Measurements from ENCODE around the gene GPR108. TPM values are rescaled to one million over a fixed set of nuclear protein-coding genes. Genes with fewer than 3 reads are reported as not detected.

Gene GPR108
- total and polyA plus RNA-seq, 2 of the 13 experiments (the other 11 are each of a cell fraction or from before 2014, with no cell fraction given), result 36.4 to 63.0 TPM

GRCh38 chr19:6740589-6741343 lies 3.4 kb upstream of the GPR108 start (continued):
- TF ChIP-seq, protein P1, sequence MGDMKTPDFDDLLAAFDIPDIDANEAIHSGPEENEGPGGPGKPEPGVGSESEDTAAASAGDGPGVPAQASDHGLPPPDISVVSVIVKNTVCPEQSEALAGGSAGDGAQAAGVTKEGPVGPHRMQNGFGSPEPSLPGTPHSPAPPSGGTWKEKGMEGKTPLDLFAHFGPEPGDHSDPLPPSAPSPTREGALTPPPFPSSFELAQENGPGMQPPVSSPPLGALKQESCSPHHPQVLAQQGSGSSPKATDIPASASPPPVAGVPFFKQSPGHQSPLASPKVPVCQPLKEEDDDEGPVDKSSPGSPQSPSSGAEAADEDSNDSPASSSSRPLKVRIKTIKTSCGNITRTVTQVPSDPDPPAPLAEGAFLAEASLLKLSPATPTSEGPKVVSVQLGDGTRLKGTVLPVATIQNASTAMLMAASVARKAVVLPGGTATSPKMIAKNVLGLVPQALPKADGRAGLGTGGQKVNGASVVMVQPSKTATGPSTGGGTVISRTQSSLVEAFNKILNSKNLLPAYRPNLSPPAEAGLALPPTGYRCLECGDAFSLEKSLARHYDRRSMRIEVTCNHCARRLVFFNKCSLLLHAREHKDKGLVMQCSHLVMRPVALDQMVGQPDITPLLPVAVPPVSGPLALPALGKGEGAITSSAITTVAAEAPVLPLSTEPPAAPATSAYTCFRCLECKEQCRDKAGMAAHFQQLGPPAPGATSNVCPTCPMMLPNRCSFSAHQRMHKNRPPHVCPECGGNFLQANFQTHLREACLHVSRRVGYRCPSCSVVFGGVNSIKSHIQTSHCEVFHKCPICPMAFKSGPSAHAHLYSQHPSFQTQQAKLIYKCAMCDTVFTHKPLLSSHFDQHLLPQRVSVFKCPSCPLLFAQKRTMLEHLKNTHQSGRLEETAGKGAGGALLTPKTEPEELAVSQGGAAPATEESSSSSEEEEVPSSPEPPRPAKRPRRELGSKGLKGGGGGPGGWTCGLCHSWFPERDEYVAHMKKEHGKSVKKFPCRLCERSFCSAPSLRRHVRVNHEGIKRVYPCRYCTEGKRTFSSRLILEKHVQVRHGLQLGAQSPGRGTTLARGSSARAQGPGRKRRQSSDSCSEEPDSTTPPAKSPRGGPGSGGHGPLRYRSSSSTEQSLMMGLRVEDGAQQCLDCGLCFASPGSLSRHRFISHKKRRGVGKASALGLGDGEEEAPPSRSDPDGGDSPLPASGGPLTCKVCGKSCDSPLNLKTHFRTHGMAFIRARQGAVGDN (CRISPR knock-in tag; IDR thresholded peaks at IDR 0.05), result peak; percentile 62
- no peak; the same call in 1 of the 2 replicates for TF ChIP-seq BORCS8-MEF2B (CRISPR knock-in tag; IDR thresholded peaks at IDR 0.05)
- 0 out of 2 replicates have a peak, but pooled peaks have one; percentile 19 for TF ChIP-seq TOPORS (CRISPR knock-in tag; IDR thresholded peaks at IDR 0.05)
- no peak for TF ChIP-seq ZNF124 (CRISPR knock-in tag; IDR thresholded peaks at IDR 0.05)
- no peak for TF ChIP-seq SAFB2 (CRISPR knock-in tag; IDR thresholded peaks at IDR 0.05; ENCODE audit: borderline replicate concordance, low read depth)
- TF ChIP-seq TARDBP (CRISPR knock-in tag; IDR thresholded peaks at IDR 0.05), result peak; percentile 47
- TF ChIP-seq HNF4A (CRISPR knock-in tag; IDR thresholded peaks at IDR 0.05), result 0 out of 2 replicates have a peak, but pooled peaks have one; percentile 31
- TF ChIP-seq ZFX (CRISPR knock-in tag; IDR thresholded peaks at IDR 0.05; ENCODE audit: low read depth), result peak; percentile 23; the same call in 1 of the 2 replicates
- no peak for TF ChIP-seq ZNF446 (CRISPR knock-in tag; IDR thresholded peaks at IDR 0.05)
- no peak for TF ChIP-seq ZNF431 (CRISPR knock-in tag; IDR thresholded peaks at IDR 0.05; ENCODE audit: borderline replicate concordance, low read depth)
- TF ChIP-seq GTF3A (CRISPR knock-in tag; conservative IDR thresholded peaks at IDR 0.05), result no peak
- TF ChIP-seq ZNF562 (CRISPR knock-in tag; IDR thresholded peaks at IDR 0.05; ENCODE audit: borderline replicate concordance), result no peak
- TF ChIP-seq, protein P2, sequence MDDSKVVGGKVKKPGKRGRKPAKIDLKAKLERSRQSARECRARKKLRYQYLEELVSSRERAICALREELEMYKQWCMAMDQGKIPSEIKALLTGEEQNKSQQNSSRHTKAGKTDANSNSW (CRISPR knock-in tag; IDR thresholded peaks at IDR 0.05; ENCODE audit: borderline replicate concordance), result no peak
- no peak for TF ChIP-seq HOXA9 (CRISPR knock-in tag; IDR thresholded peaks at IDR 0.05; ENCODE audit: borderline replicate concordance)
- TF ChIP-seq THYN1 (CRISPR knock-in tag; IDR thresholded peaks at IDR 0.05; ENCODE audit: borderline replicate concordance, low read depth), result 0 out of 2 replicates have a peak, but pooled peaks have one; percentile 34
- no peak for TF ChIP-seq LBX2 (CRISPR knock-in tag; IDR thresholded peaks at IDR 0.05; ENCODE audit: borderline replicate concordance)
- no peak for TF ChIP-seq NCOR1 (IDR thresholded peaks at IDR 0.05; ENCODE audit: borderline replicate concordance, low read length)
- 0 out of 2 replicates have a peak, but pooled peaks have one; percentile 26 for TF ChIP-seq ZNF607 (CRISPR knock-in tag; IDR thresholded peaks at IDR 0.05; ENCODE audit: borderline replicate concordance)
- TF ChIP-seq, protein P3, sequence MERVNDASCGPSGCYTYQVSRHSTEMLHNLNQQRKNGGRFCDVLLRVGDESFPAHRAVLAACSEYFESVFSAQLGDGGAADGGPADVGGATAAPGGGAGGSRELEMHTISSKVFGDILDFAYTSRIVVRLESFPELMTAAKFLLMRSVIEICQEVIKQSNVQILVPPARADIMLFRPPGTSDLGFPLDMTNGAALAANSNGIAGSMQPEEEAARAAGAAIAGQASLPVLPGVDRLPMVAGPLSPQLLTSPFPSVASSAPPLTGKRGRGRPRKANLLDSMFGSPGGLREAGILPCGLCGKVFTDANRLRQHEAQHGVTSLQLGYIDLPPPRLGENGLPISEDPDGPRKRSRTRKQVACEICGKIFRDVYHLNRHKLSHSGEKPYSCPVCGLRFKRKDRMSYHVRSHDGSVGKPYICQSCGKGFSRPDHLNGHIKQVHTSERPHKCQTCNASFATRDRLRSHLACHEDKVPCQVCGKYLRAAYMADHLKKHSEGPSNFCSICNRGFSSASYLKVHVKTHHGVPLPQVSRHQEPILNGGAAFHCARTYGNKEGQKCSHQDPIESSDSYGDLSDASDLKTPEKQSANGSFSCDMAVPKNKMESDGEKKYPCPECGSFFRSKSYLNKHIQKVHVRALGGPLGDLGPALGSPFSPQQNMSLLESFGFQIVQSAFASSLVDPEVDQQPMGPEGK (CRISPR knock-in tag; IDR thresholded peaks at IDR 0.05), result peak; percentile 95
- 0 out of 2 replicates have a peak, but pooled peaks have one; percentile 10 for TF ChIP-seq ZNF331 (CRISPR knock-in tag; IDR thresholded peaks at IDR 0.05)
- TF ChIP-seq SIN3A (IDR thresholded peaks at IDR 0.05; ENCODE audit: borderline replicate concordance, low read depth, low read length), result no peak
- no peak for TF ChIP-seq RAD51 (IDR thresholded peaks at IDR 0.05; ENCODE audit: borderline replicate concordance)
- no peak for TF ChIP-seq ZNF451 (CRISPR knock-in tag; IDR thresholded peaks at IDR 0.05)
